MG63 (cell line): ENCODE measurements around the gene TMED3. TPM values are rescaled to one million over a fixed set of nuclear protein-coding genes. Genes with fewer than 3 reads are reported as not detected.

Source experiments
- DNase-seq: peaks from one replicate; pipeline ENCODE4 v3.0.0-alpha.2; 2020
- H3K27me3 ChIP-seq: fragments of 250-450 bp; sonication (Bioruptor Pico); 2 replicates; pipeline ENCODE4 v1.5.1; 2020; ENCODE audit warnings: mild to moderate bottlenecking, moderate library complexity
- H3K36me3 ChIP-seq: fragments of 250-450 bp; sonication (Bioruptor Pico); 2 replicates; pipeline ENCODE4 v1.5.1; 2020; ENCODE audit warnings: mild to moderate bottlenecking, moderate library complexity
- H3K4me3 ChIP-seq: fragments of 250-450 bp; sonication (Bioruptor Pico); 2 replicates; pipeline ENCODE4 v1.5.1; 2020; ENCODE audit warnings: mild to moderate bottlenecking, moderate library complexity
- H3K9me3 ChIP-seq: fragments of 250-450 bp; sonication (Bioruptor Pico); 2 replicates; pipeline ENCODE4 v1.5.1; 2020; ENCODE audit warnings: mild to moderate bottlenecking, moderate library complexity
- total RNA-seq: library from RNA; depleted of rRNA; stranded (reverse); fragments of >200 nt; shearing (Covaris generic); gene quantifications from 2 replicates; pipeline ENCODE4 v1.2.3, GENCODE V29; 2014; ENCODE audit warnings: low replicate concordance; rRNA removed

Gene TMED3
- total RNA-seq = 149 and 212 TPM in 2 replicates

- Histone ChIP-seq H3K27me3 (peaks cover 36% of the 10 kb centered on the region), H3K9me3 (no peaks in the 10 kb centered on the region), H3K36me3 (peaks cover 44% of the 10 kb centered on the region), H3K4me3 (peak within 1 kb of the TSS; percentile 93)
- DNase-seq = peak; percentile 79
Measured at GRCh38 chr15:79310985-79311900, at the start of gene TMED3. Gene TMED3 (plus strand): TSS chr15:79311112. CDS start chr15:79311250, 138 bp downstream.

GRCh38 chr15:79261836-79262235, 49.1 kb upstream of the TMED3 start:
- Histone ChIP-seq H3K36me3 (no peaks in the 10 kb centered on the region), H3K9me3 (no peaks in the 10 kb centered on the region), H3K4me3 (no peak overlapping the region), H3K27me3 (peaks cover 29% of the 10 kb centered on the region; the same call in 1 of the 2 replicates)
- DNase-seq = no peak

GRCh38 chr15:79265167-79265566, 45.7 kb upstream of the TMED3 start:
- no peak for DNase-seq
- Histone ChIP-seq H3K9me3 (no peaks in the 10 kb centered on the region), H3K4me3 (no peak overlapping the region), H3K27me3 (peaks cover 30% of the 10 kb centered on the region), H3K36me3 (no peaks in the 10 kb centered on the region)

GRCh38 chr15:79265987-79266579, 44.8 kb upstream of the TMED3 start:
- H3K27me3 ChIP-seq = peaks cover 28% of the 10 kb centered on the region
- no peak overlapping the region for H3K4me3 ChIP-seq
- DNase-seq = no peak
- no peaks in the 10 kb centered on the region for H3K9me3 ChIP-seq
- no peaks in the 10 kb centered on the region for H3K36me3 ChIP-seq

- H3K27me3 ChIP-seq = peaks cover 50% of the 10 kb centered on the region
- DNase-seq = no peak
- H3K4me3 ChIP-seq = no peak within 1 kb of the TSS
- no peaks in the 10 kb centered on the region for H3K36me3 ChIP-seq
- H3K9me3 ChIP-seq = peaks cover 3% of the 10 kb centered on the region; the same call in 1 of the 2 replicates
Measured at GRCh38 chr15:79282371-79283251, 28.3 kb upstream of the TMED3 start, which contains the start of gene ANKRD34C. Gene ANKRD34C (plus strand): TSS chr15:79282722. CDS start chr15:79293285, 10,563 bp downstream.

GRCh38 chr15:79283252-79284048, 27.5 kb upstream of the TMED3 start:
- no peak overlapping the region for H3K4me3 ChIP-seq
- H3K9me3 ChIP-seq = peaks cover 3% of the 10 kb centered on the region; the same call in 1 of the 2 replicates
- H3K36me3 ChIP-seq = no peaks in the 10 kb centered on the region
- DNase-seq = peak; percentile 41
- peaks cover 46% of the 10 kb centered on the region for H3K27me3 ChIP-seq

GRCh38 chr15:79290642-79291275, 20.2 kb upstream of the TMED3 start:
- H3K36me3 ChIP-seq = no peaks in the 10 kb centered on the region
- DNase-seq = no peak

GRCh38 chr15:79292011-79292410, 18.9 kb upstream of the TMED3 start:
- Histone ChIP-seq H3K4me3 (no peak overlapping the region), H3K36me3 (no peaks in the 10 kb centered on the region), H3K27me3 (peaks cover 18% of the 10 kb centered on the region), H3K9me3 (no peaks in the 10 kb centered on the region)
- DNase-seq = no peak

More at GRCh38 chr15:79290642-79291275, 20.2 kb upstream of the TMED3 start:
- Histone ChIP-seq H3K4me3 (no peak overlapping the region), H3K27me3 (peaks cover 22% of the 10 kb centered on the region), H3K9me3 (no peaks in the 10 kb centered on the region; the same call in 1 of the 2 replicates)

GRCh38 chr15:79294075-79294474, 16.8 kb upstream of the TMED3 start:
- Histone ChIP-seq H3K9me3 (no peaks in the 10 kb centered on the region), H3K4me3 (no peak overlapping the region)

GRCh38 chr15:79296583-79296982, 14.3 kb upstream of the TMED3 start:
- Histone ChIP-seq H3K27me3 (peaks cover 51% of the 10 kb centered on the region), H3K36me3 (no peaks in the 10 kb centered on the region), H3K9me3 (0 out of 2 replicates have a peak, but pooled peaks cover 2% of the 10 kb centered on the region), H3K4me3 (no peak overlapping the region)
- DNase-seq = no peak

More at GRCh38 chr15:79294075-79294474, 16.8 kb upstream of the TMED3 start:
- H3K36me3 ChIP-seq = no peaks in the 10 kb centered on the region
- peaks cover 36% of the 10 kb centered on the region for H3K27me3 ChIP-seq
- no peak for DNase-seq

GRCh38 chr15:79299126-79299840, 11.6 kb upstream of the TMED3 start:
- H3K4me3 ChIP-seq = no peak overlapping the region
- peaks cover 63% of the 10 kb centered on the region for H3K27me3 ChIP-seq
- H3K9me3 ChIP-seq = 0 out of 2 replicates have a peak, but pooled peaks cover 2% of the 10 kb centered on the region
- no peaks in the 10 kb centered on the region for H3K36me3 ChIP-seq
- DNase-seq = no peak

GRCh38 chr15:79299841-79300235, 11.1 kb upstream of the TMED3 start:
- Histone ChIP-seq H3K27me3 (peaks cover 65% of the 10 kb centered on the region), H3K9me3 (0 out of 2 replicates have a peak, but pooled peaks cover 2% of the 10 kb centered on the region), H3K36me3 (no peaks in the 10 kb centered on the region), H3K4me3 (no peak overlapping the region)
- no peak for DNase-seq

GRCh38 chr15:79307251-79307650, 3.7 kb upstream of the TMED3 start:
- Histone ChIP-seq H3K36me3 (peaks cover 4% of the 10 kb centered on the region), H3K9me3 (no peaks in the 10 kb centered on the region), H3K27me3 (peaks cover 74% of the 10 kb centered on the region), H3K4me3 (no peak overlapping the region)
- DNase-seq = no peak

GRCh38 chr15:79308874-79309273, 2.0 kb upstream of the TMED3 start:
- Histone ChIP-seq H3K36me3 (peaks cover 20% of the 10 kb centered on the region), H3K27me3 (peaks cover 60% of the 10 kb centered on the region), H3K9me3 (no peaks in the 10 kb centered on the region), H3K4me3 (no peak overlapping the region)
- DNase-seq = no peak

- H3K27me3 ChIP-seq = peaks cover 43% of the 10 kb centered on the region
- peak overlapping the region; percentile 93 for H3K4me3 ChIP-seq
- no peak for DNase-seq
- H3K9me3 ChIP-seq = no peaks in the 10 kb centered on the region
- H3K36me3 ChIP-seq = peaks cover 37% of the 10 kb centered on the region
Measured at GRCh38 chr15:79310612-79310984, 314 bp upstream of the TMED3 start.
